H9 (cell line): ENCODE results near the gene RNF186. TPM values are rescaled to one million over a fixed set of nuclear protein-coding genes. Genes with fewer than 3 reads are reported as not detected.

Experiments
- DNase-seq: peaks from one replicate; pipeline ENCODE4 v3.0.0-alpha.2; 2017
- H2AFZ ChIP-seq: one replicate; pipeline ENCODE4 v1.6.1; 2013; ENCODE audit warnings: mild to moderate bottlenecking, low read length, control low read depth, moderate library complexity
- H2AK5ac ChIP-seq: 2 replicates; pipeline ENCODE4 v1.6.1; 2013; ENCODE audit warnings: low read length, control low read depth, mixed read lengths; ENCODE audit not compliant: insufficient read length
- H2BK120ac ChIP-seq: one replicate; pipeline ENCODE4 v1.6.1; 2013; ENCODE audit warnings: low read depth, mild to moderate bottlenecking, low read length, control low read depth, inconsistent platforms; ENCODE audit not compliant: poor library complexity, severe bottlenecking
- H2BK12ac ChIP-seq: 2 replicates; pipeline ENCODE4 v1.6.1; 2013; ENCODE audit warnings: low read length, control low read depth, mixed read lengths, low read depth; ENCODE audit not compliant: insufficient read length
- H2BK15ac ChIP-seq: 2 replicates; pipeline ENCODE4 v1.6.1; 2013; ENCODE audit warnings: low read depth, low read length, control low read depth
- H2BK20ac ChIP-seq: one replicate; pipeline ENCODE4 v1.6.1; 2013; ENCODE audit warnings: low read depth, mild to moderate bottlenecking, low read length, control low read depth, inconsistent platforms; ENCODE audit not compliant: poor library complexity, severe bottlenecking
- H2BK5ac ChIP-seq: 2 replicates; pipeline ENCODE4 v1.6.1; 2013; ENCODE audit warnings: low read length, control low read depth, mixed read lengths; ENCODE audit not compliant: insufficient read length
- H3K14ac ChIP-seq: 2 replicates; pipeline ENCODE4 v1.6.1; 2013; ENCODE audit warnings: low read length, control low read depth; ENCODE audit not compliant: insufficient read depth
- H3K18ac ChIP-seq: 2 replicates; pipeline ENCODE4 v1.6.1; 2013; ENCODE audit warnings: low read depth, mild to moderate bottlenecking, mixed read lengths, low read length, control low read depth; ENCODE audit not compliant: insufficient read length
- H3K23ac ChIP-seq: 2 replicates; pipeline ENCODE4 v1.6.1; 2013; ENCODE audit warnings: low read length, control low read depth, mixed read lengths, low read depth; ENCODE audit not compliant: insufficient read length
- H3K23me2 ChIP-seq: 2 replicates; pipeline ENCODE4 v1.6.1; 2013; ENCODE audit warnings: low read depth, mild to moderate bottlenecking, mixed read lengths, low read length, control low read depth; ENCODE audit not compliant: insufficient read length, poor library complexity, severe bottlenecking
- H3K27ac ChIP-seq: 2 replicates; pipeline ENCODE4 v1.5.1; 2013; ENCODE audit warnings: low read length, control low read depth, mixed read lengths, low read depth; ENCODE audit not compliant: insufficient read length
- H3K27me3 ChIP-seq: 2 replicates; pipeline ENCODE4 v1.6.1; 2013; ENCODE audit warnings: low read length, control low read depth, inconsistent platforms; ENCODE audit not compliant: insufficient read depth
- H3K4ac ChIP-seq: 2 replicates; pipeline ENCODE4 v1.6.1; 2013; ENCODE audit warnings: low read depth, mild to moderate bottlenecking, control low read depth, inconsistent platforms, low read length, moderate library complexity
- H3K4me1 ChIP-seq: 2 replicates; pipeline ENCODE4 v1.6.1; 2013; ENCODE audit warnings: low read length, control low read depth, inconsistent platforms; ENCODE audit not compliant: insufficient read depth
- H3K4me2 ChIP-seq: 2 replicates; pipeline ENCODE4 v1.6.1; 2013; ENCODE audit warnings: low read length, control low read depth, mixed read lengths; ENCODE audit not compliant: insufficient read length, insufficient read depth
- H3K56ac ChIP-seq: 2 replicates; pipeline ENCODE4 v1.6.1; 2013; ENCODE audit warnings: low read depth, mild to moderate bottlenecking, mixed read lengths, low read length, control low read depth; ENCODE audit not compliant: insufficient read length
- H3K79me1 ChIP-seq: 2 replicates; pipeline ENCODE4 v1.6.1; 2013; ENCODE audit warnings: low read depth, mild to moderate bottlenecking, moderate library complexity, low read length, control low read depth, inconsistent platforms; ENCODE audit not compliant: insufficient read depth, poor library complexity, severe bottlenecking
- H3K79me2 ChIP-seq: 2 replicates; pipeline ENCODE4 v1.6.1; 2013; ENCODE audit warnings: low read length, control low read depth, inconsistent platforms; ENCODE audit not compliant: insufficient read depth
- H3K9ac ChIP-seq: 2 replicates; pipeline ENCODE4 v1.6.1; 2013; ENCODE audit warnings: low read length, control low read depth, mixed read lengths; ENCODE audit not compliant: insufficient read length; ENCODE audit errors: extremely low read depth
- H3K9me3 ChIP-seq: one replicate; pipeline ENCODE4 v1.6.1; 2013; ENCODE audit warnings: low read depth, low read length, inconsistent platforms; ENCODE audit not compliant: control insufficient read depth
- H3T11ph ChIP-seq: one replicate; pipeline ENCODE4 v1.6.1; 2013; ENCODE audit warnings: mild to moderate bottlenecking, low read length, control low read depth, inconsistent platforms
- H4K20me1 ChIP-seq: one replicate; pipeline ENCODE4 v1.6.1; 2013; ENCODE audit not compliant: control insufficient read depth, insufficient read length, insufficient read depth
- H4K5ac ChIP-seq: 2 replicates; pipeline ENCODE4 v1.6.1; 2013; ENCODE audit warnings: low read depth, mild to moderate bottlenecking, mixed read lengths, low read length, control low read depth; ENCODE audit not compliant: insufficient read length
- H4K8ac ChIP-seq: replicated peaks from 2 replicates; pipeline ENCODE4 v1.6.1; 2013; ENCODE audit warnings: low read length, control low read depth, mixed read lengths, low read depth; ENCODE audit not compliant: insufficient read length
- H4K91ac ChIP-seq: 2 replicates; pipeline ENCODE4 v1.6.1; 2013; ENCODE audit warnings: low read depth, mild to moderate bottlenecking, moderate library complexity, mixed read lengths, low read length, control low read depth; ENCODE audit not compliant: insufficient read length
- H3K27ac Mint-ChIP-seq, 3 experiments: 2 replicates in 2 of 3; 3 replicates in 1 of 3; pipeline ENCODE4 v1.8.0; 2020 to 2021; ENCODE audit warnings: mixed read lengths in 3 of 3, mild to moderate bottlenecking in 1 of 3, moderate library complexity in 1 of 3
- H3K27me3 Mint-ChIP-seq: 2 replicates; pipeline ENCODE4 v1.8.0; 2021; ENCODE audit warnings: low read depth, mild to moderate bottlenecking, moderate library complexity, mixed read lengths
- H3K36me3 Mint-ChIP-seq, 3 experiments: 2 replicates in 2 of 3; 3 replicates in 1 of 3; pipeline ENCODE4 v1.8.0; 2020 to 2021; ENCODE audit warnings: low read depth in 3 of 3, mixed read lengths in 3 of 3; ENCODE audit not compliant: insufficient read depth in 1 of 3
- H3K4me1 Mint-ChIP-seq, 2 experiments: 2 replicates each; pipeline ENCODE4 v1.8.0; 2020; ENCODE audit warnings: mixed read lengths in 2 of 2
- H3K4me3 Mint-ChIP-seq, 2 experiments: 2 replicates in 1 of 2; 3 replicates in 1 of 2; pipeline ENCODE4 v1.8.0; 2020 to 2021; ENCODE audit warnings: mild to moderate bottlenecking in 2 of 2, mixed read lengths in 2 of 2, moderate library complexity in 1 of 2
- H3K9me3 Mint-ChIP-seq, 2 experiments: 2 replicates in 1 of 2; 3 replicates in 1 of 2; pipeline ENCODE4 v1.8.0; 2020; ENCODE audit warnings: mild to moderate bottlenecking in 2 of 2, mixed read lengths in 2 of 2, moderate library complexity in 1 of 2
- WGBS: extraction: QIAGEN DNeasy Blood & Tissue Kit; methylation state at CpG from one replicate; pipeline ENCODE4 v1.1.7; 2013; ENCODE audit warnings: missing lambda C conversion rate, low lambda C conversion rate, mixed read lengths; ENCODE audit not compliant: insufficient read length; ENCODE audit errors: extremely low coverage; 5-methylcytosine and 5-hydroxymethylcytosine counted together
- total RNA-seq: library from RNA; stranded (reverse); gene quantifications from 2 replicates; pipeline ENCODE4 v1.2.1, GENCODE V29; 2021
- TF ChIP-seq, protein P1 (sequence below): fragments of 200-600 bp; sonication (generic); conservative IDR thresholded peaks from 3 replicates; pipeline ENCODE4 v1.8.0; 2021; ENCODE audit warnings: antibody characterized with exemption, mild to moderate bottlenecking

The RNF186 gene
- total RNA-seq, 1 experiment from 2014 or later = not detected

DNA sequence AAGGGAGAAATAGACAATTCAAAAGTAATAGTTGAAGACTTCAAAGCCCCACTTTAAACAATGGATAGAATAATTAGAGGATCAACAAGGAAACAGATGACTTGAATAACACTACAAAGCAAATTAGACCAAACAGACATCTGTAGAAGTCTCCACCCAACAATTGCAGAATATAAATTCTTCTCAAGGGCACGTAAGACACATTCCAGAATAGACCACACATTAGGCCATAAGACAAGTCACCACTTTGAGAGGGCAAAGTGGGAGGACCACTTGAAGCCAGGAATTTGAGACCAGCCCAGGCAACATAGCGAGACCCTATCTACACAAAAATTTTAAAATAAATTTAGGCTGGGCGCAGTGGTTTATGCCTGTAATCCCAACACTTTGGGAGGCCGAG, 20.5 kb upstream of the RNF186 start:
- H3K36me3 Mint-ChIP-seq = no peaks in the 10 kb centered on the region; a peak in 1 of 7 replicates
- no peak overlapping the region for H2AK5ac ChIP-seq
- no peaks in the 10 kb centered on the region for H3K79me1 ChIP-seq
- no peak overlapping the region for H3K56ac ChIP-seq
- H2BK20ac ChIP-seq = no peak overlapping the region
- H2BK120ac ChIP-seq = no peak overlapping the region
- peaks cover 0 to 7% of the 10 kb centered on the region in 2 experiments; a peak in 3 of 5 replicates for H3K9me3 Mint-ChIP-seq
- H4K20me1 ChIP-seq = no peaks in the 10 kb centered on the region
- H4K8ac ChIP-seq = no peak overlapping the region
- no peak overlapping the region for H3T11ph ChIP-seq
- no peaks in the 10 kb centered on the region for H3K9me3 ChIP-seq
- no peak overlapping the region for H2BK5ac ChIP-seq
- no peak overlapping the region for H3K27ac ChIP-seq
- no peaks in the 10 kb centered on the region for H3K23me2 ChIP-seq
- H3K4me3 Mint-ChIP-seq = no peak overlapping the region
- H3K4me1 ChIP-seq = no peaks in the 10 kb centered on the region
- no peak overlapping the region for H4K91ac ChIP-seq
- H3K4ac ChIP-seq = no peak overlapping the region
- H3K14ac ChIP-seq = no peak overlapping the region
- peaks cover 14% of the 10 kb centered on the region for H3K27me3 Mint-ChIP-seq
- no peaks in the 10 kb centered on the region for H3K79me2 ChIP-seq
- H4K5ac ChIP-seq = no peak overlapping the region
- H3K9ac ChIP-seq = no peak overlapping the region
- no peak overlapping the region for H2AFZ ChIP-seq
- TF ChIP-seq, protein P1, sequence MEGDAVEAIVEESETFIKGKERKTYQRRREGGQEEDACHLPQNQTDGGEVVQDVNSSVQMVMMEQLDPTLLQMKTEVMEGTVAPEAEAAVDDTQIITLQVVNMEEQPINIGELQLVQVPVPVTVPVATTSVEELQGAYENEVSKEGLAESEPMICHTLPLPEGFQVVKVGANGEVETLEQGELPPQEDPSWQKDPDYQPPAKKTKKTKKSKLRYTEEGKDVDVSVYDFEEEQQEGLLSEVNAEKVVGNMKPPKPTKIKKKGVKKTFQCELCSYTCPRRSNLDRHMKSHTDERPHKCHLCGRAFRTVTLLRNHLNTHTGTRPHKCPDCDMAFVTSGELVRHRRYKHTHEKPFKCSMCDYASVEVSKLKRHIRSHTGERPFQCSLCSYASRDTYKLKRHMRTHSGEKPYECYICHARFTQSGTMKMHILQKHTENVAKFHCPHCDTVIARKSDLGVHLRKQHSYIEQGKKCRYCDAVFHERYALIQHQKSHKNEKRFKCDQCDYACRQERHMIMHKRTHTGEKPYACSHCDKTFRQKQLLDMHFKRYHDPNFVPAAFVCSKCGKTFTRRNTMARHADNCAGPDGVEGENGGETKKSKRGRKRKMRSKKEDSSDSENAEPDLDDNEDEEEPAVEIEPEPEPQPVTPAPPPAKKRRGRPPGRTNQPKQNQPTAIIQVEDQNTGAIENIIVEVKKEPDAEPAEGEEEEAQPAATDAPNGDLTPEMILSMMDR = no peak
- no peak overlapping the region for H2BK15ac ChIP-seq
- no peaks in the 10 kb centered on the region for H3K4me1 Mint-ChIP-seq
- no peak overlapping the region for H3K18ac ChIP-seq
- WGBS = no CpG with 5 or more reads among the region's 4 CpGs
- H3K4me2 ChIP-seq = no peak overlapping the region
- no peak for DNase-seq
- H3K27ac Mint-ChIP-seq = no peak overlapping the region
- no peak overlapping the region for H3K23ac ChIP-seq
- H2BK12ac ChIP-seq = no peak overlapping the region
- H3K27me3 ChIP-seq = no peaks in the 10 kb centered on the region
